ENCODE results near the gene CIROP.
"Not testable (repeated sequence)": the region's sequence is repeated elsewhere in the genome, so short reads cannot be mapped to it uniquely, and the experiment has no call there.

The CIROP gene

DNA sequence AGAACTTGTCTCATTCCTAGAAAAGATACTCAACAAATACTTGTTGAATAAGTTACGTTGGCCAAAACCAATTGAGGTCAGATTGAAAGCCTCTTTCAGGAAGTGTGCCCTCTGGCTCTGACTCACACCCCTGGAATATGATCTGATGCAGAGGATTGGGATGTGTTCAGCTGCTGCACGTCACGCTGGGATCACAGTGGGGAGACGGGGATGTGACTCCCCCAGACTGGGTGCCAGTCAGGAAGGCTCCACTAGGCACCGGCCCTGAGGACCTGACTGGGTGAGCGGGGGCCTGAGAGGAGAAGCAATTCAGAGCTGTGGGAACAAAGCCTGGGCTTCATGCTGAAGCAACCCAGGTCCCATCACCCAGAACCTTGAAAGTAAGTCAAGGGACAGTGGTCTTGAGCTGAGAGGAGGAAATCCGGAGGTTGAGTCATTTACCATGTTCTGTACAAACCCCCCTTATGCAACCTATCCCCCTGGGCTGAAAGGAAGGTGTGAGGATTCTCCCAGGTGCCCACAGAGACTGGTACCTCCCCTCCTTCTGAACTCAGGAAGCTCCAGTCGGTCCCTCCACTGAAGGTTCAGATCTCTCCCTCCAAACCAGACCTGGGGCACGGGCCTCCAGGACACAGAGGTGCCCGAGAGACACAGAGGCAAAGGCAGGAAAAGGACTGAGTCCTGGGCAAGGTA, 10.4 kb upstream of the CIROP start:
- in situ Hi-C loops (cut with HindIII; ENCODE audit: low sequenced_read_pairs), result no loop called here

DNA sequence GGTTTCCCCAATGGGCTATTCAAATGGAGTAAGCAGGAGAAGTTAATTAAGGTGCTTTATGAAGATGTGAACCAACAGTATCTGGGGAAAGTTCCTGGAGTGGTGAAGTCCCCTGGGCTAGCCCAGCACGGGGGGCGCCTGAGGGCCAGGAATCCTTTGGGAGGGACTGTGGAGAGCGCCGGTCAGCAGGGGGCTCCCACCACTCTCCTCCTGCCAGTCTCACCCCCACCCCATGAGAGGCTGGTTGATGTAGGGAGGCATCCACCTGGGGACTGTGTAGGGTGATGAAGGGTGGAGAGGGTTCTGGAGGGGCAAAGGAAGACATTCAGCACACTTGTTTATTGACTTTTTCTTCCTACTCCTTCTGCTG, 9.9 kb upstream of the CIROP start:
- in situ Hi-C loops (cut with HindIII; ENCODE audit: low sequenced_read_pairs), result no loop called here

DNA sequence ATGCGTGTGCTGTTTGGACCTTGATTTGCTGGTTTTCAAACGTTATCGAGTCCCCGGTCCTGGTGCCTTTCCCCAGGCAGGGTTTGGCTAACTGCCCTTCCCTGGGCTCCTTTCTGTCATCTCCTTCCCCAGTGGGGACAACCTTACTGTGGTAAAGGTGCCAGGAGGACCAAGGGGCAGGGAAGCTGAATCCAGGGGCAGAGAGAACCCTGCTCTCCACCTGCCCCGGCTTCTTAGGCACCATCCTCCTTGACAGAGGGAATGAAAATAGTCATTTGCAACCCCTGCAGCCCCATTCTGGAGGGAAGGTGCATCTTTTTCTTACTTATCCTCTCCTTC, 9.3 kb upstream of the CIROP start:
- in situ Hi-C loops (cut with HindIII; ENCODE audit: low sequenced_read_pairs), result no loop called here

DNA sequence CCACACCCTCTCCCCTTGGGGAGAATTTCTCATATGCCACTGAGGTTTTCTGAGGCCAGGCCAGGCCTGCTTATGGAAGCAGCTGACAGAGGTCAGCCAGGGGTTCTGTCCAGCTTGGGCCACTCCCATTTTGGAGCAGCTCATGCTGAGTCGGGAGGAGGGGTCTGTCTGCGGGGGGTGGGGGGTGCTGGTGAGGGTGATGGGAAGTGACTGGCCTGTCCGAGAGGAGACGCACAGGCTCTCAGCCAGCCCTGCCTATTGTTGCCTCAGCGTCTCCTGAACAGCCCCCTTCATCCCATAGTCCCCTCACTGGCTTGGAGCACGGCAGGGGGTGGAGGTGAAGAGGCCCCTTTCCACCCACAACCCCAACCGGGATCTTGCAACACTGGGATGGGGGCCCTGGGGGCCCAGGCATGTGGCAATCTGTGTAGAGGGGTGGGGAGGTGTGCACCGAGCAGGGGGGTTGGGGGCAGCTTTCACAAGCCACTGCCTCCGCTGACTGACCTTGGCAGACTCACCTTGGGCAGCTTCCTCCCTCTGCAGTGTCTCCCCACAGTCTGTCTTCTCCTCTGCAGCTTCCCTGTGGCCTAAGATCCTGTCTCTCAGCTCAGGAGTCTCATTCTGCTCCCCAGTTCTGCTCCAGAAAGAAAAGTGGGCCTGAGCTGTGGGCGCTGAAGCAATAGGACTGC, 8.8 kb upstream of the CIROP start:
- in situ Hi-C loops (cut with HindIII; ENCODE audit: low sequenced_read_pairs), result no loop called here

- in situ Hi-C loops (cut with HindIII; ENCODE audit: low sequenced_read_pairs), result no loop called here
Observed at GRCh38 chr14:23112359-23113178, 7.8 kb upstream of the CIROP start.

DNA sequence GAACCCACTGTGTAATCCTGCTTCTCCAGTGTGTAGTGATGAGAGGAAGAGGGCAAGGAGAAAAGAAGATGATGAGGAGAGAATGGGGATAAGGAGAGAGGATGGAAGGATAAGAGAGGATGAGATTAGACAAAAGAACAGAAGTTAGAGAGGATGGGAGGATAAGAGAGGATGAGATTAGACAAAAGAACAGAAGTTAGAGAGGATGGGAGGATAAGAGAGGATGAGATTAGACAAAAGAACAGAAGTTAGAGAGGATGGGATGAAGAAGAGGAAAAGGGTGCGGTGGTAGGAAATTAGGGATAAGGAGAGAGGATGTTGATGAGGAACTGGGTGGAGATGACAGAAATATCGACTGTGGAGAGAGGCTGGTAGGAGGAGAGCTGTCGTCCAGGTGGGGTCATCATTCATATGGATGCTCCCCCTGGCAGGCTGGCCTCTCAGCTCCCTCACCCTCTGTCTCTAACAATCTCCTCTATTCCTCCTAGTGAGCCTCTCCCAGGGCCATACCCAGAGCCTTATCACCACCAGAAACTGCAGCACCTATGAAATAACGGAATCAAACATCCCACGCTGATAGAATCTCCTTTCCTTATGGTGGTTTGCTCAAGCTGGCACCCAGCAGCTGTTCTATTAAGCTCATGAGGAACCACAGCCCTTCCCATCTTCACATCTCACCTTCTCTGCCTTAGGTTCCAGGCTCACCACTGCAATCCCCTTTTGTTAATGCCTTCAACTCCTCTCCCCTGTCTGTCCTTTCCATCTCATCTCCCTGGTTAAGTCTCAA, 6.0 kb upstream of the CIROP start:
- in situ Hi-C loops (cut with HindIII; ENCODE audit: low sequenced_read_pairs), result no loop called here

DNA sequence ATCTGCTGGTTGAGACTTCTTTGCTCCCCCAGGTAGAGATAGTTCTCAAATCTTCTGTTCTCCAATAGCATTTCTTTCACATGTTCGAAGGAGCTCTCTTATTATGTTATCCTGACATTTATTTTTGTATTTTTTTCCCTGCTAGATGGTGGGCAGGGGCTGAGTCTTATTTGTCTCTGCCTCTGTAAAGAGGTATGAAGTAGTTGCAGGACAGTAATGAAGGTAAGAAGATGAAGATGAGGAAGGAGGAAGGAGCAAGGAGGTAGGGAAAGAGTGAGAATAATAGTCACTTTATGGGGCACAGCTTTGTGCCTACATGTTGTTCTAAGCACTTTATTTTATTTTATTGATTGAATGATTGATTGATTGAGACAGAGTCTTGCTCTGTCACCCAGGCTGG, 5.0 kb upstream of the CIROP start:
- in situ Hi-C loops (cut with HindIII; ENCODE audit: low sequenced_read_pairs), result no loop called here

DNA sequence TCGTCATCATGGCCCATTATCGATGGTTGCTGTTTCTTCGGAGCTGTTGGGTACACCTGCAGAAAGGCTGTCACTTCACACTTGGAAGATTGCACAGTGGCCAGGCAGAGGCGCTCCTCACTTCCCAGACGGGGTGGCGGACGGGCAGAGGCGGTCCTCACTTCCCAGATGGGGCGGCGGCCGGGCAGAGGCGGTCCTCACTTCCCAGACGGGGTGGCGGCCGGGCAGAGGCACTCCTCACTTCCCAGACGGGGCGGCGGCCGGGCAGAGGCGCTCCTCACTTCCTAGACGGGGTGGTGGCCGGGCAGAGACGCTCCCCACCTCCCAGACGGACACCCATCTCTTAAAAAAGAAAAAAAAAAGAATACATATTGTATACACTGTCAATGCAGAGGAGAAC, 3.4 kb upstream of the CIROP start:
- in situ Hi-C loops (cut with HindIII; ENCODE audit: low sequenced_read_pairs), result not testable (repeated sequence)

DNA sequence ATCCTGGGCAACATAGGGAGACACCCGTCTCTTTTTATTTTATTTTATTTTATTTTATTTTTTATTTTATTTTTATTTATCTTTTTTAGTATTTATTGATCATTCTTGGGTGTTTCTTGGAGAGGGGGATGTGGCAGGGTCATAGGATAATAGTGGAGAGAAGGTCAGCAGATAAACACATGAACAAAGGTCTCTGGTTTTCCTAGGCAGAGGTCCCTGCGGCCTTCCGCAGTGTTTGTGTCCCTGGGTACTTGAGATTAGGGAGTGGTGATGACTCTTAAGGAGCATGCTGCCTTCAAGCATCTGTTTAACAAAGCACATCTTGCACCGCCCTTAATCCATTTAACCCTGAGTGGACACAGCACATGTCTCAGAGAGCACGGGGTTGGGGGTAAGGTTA, 2.8 kb upstream of the CIROP start:
- in situ Hi-C loops (cut with HindIII; ENCODE audit: low sequenced_read_pairs), result not testable (repeated sequence)

GRCh38 chr14:23106747-23107045, 1.9 kb upstream of the CIROP start:
- in situ Hi-C loops (cut with HindIII; ENCODE audit: low sequenced_read_pairs), result no loop called here

DNA sequence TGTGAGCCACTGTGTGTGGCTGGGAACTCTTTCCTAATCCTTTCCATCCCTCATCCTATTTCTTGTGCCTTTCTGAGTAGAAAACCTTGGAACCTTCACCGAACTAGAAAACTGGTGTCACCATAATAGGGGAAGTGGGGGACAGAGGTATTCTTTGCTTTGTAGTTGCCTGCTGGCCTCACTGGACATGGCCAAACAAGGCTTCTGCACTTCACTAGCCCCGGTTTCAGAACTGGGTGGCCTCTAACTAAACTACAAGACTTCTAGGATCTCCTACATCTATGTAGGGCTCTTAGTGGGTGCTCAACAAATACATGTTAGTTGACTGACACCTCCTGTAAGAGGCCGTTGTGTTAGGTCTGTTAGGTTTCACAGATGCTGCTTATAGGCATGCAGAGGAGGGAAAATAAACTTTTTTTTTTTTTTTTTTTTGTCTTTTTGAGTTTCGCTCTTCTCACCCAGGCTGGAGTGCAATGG, 597 bp upstream of the CIROP start:
- in situ Hi-C loops (cut with HindIII; ENCODE audit: low sequenced_read_pairs), result no loop called here

- in situ Hi-C loops (cut with HindIII; ENCODE audit: low sequenced_read_pairs), result no loop called here
Observed at GRCh38 chr14:23104070-23104590, 659 bp downstream of the CIROP start.

DNA sequence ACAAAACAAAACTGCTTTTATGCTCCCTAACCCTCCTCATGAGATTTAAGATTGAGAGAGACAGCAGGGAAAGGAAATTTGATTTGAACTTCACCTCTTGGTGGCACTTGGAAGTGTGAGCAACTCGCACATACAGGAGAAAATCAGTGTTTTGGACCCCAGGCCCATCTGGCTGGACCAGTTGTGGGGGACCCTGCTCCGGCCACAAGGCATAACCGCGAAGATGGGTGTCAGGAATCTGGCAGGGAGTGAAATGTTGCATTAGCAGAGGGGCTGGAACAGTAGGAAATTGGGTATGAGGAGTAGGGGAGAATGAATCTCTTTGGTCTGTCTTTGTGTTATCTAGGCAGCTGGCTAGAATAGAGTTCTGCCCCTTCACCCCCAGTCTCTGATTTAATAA, 1.2 kb downstream of the CIROP start:
- in situ Hi-C loops (cut with HindIII; ENCODE audit: low sequenced_read_pairs), result no loop called here

GRCh38 chr14:23102801-23103200, 2.0 kb downstream of the CIROP start:
- in situ Hi-C loops (cut with HindIII; ENCODE audit: low sequenced_read_pairs), result no loop called here

- in situ Hi-C loops (cut with HindIII; ENCODE audit: low sequenced_read_pairs), result no loop called here
Observed at GRCh38 chr14:23101986-23102625, 2.7 kb downstream of the CIROP start.

DNA sequence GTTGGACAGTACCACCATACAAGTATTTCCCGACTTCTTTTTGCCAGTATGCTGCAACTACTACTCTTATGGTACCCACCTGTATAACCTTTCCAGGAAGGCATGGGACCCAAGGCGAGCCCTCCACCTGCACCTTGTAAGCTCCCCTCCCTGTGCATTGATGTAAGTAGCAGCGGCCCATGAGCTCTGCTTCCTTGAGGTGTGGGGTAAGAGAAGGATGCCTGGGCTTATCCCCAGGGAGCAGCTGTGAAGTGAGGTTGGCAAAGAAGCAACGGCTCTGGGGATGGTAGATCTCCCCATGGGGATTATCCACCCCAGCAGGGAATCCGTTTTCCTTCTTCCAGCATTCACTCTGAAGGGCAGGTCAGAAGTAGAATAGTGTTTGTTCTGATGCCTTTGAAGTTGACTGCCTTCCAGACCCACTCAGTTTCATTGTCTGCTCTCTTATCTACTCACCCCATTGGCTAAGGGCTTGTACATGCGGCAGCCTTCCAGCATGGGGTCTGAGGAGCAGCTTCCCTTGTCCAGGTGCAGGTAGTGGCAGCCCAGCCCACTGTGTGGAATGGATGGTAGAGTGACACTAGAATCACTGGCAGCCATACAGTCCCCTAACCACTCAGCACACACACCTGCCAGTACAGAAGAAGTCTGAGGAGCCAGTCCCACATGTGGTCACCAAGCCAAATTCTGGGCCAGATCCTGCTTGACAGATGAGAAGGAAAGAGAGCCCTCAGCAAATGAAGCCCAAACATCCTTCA, 3.4 kb downstream of the CIROP start:
- in situ Hi-C loops (cut with HindIII; ENCODE audit: low sequenced_read_pairs), result no loop called here

- in situ Hi-C loops (cut with HindIII; ENCODE audit: low sequenced_read_pairs), result no loop called here
Observed at GRCh38 chr14:23099212-23099861, 5.5 kb downstream of the CIROP start.

- in situ Hi-C loops (cut with HindIII; ENCODE audit: low sequenced_read_pairs), result no loop called here
Observed at GRCh38 chr14:23097786-23098185, 7.0 kb downstream of the CIROP start.
